ENCODE measurements around the gene TMEM132D.

Gene TMEM132D

DNA sequence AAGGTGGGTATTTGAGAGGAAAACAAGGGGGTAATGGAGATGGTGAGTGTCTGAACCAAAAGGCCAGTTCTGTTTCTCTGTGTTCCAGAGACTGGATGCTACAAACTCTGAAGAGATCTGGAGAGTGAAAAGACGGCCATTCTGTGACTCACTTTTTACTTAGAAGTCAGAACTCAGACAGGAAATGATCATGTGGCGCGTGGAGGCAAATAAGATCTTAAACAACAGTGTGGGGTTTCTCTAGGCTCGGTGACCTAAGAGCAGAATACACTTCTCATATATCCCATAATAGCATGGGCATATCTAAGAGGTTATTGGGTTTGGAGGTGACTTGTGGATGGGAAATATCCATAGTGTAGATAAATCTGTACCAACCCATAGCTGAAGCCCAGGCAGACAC lies 463.5 kb downstream of the TMEM132D start:
- DNase-seq (ENCODE audit: low read depth, low spot score) = no peak

DNA sequence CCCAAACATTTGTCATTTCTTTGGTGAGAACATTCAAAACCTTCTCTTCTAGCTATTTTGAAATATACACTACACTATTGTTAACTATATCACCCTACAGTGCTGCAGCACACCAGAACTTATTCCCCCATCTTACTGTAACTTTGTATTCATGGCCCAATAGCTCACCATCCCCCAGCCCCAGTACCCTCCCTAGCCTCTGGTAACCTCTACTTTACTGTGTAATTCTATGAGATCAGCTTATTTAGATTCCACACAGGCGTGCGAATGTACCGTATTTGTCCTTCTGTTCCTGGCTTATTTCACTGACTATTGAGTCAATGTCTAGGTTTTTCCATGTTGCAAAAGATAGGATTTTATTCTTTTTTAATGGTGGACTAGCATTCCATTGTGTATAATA lies 469.0 kb downstream of the TMEM132D start:
- no peak for DNase-seq (ENCODE audit: low read depth, low spot score)

DNA sequence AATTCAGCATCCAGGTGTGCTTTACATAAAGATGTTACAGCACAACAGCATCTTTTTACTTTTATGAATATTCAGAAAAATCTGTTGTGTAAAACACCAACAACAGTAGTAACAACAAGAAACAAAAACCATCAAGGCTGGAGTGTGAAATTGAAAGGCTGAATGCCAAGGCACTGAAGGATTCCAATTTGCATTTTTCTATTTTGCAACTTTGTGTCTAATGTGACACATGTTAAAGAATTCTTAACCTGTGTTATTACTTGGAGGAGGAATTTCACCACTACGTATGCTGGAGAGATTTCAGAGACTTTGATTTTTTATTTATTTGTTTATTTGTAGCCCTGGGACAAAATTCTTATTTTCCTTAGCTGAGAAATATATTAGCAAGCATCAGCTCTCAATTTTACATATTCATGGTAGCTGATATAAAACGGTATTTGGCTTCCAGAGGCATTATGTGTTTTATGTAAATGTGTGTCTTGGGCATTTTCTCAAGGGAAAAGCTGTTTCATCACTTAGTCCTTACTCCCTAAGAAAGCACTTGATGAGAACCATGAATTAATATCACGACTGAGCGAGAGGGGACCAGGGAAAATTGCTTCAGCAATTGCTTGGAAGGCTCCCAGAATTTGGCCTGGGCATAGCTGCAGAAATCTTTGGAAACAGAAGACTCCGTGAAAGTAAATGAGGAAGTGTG lies 475.4 kb downstream of the TMEM132D start:
- no peak for DNase-seq (ENCODE audit: low read depth, low spot score)

DNA sequence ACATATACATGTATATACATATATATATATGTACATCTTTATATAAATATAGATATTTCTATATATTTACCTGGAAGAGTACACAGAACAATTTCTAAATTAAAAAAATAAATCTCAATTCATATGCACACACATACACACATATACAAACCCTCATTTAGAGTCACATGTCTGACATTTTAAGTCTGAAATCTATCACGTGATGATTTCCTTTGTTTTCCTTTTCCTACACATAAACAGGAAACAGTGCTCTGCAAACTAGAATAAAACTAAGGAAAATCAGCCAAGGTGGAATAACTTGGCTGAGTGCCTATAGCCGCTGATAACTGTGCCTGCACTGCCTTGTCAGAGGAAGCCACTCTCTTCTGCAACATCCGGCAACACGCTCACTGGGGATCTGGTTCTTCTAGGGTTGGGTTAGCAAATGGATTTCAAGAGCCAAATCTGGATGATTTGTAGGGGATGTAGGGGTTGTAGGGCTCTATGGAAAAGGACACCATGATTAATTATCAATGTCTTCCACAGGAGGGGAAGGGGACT lies 480.7 kb downstream of the TMEM132D start:
- no peak for DNase-seq (ENCODE audit: low read depth, low spot score)

DNA sequence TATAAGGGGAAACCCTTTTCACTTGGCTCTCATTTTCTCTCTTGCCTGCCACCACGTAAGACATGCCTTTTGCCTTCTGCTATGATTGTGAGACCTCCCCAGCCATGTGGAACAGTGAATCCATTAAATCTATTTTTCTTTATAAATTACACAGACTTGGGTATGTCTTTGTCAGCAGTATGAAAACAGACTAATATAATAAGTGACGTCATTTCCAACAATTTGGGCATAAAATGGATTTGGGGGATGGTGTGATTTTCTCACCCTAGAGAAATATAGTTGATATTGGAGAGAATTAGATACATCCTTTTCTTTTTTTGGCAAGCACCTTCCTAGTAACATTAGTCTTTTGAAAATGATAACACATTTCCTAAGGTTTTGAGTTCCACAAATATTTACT lies 490.5 kb downstream of the TMEM132D start:
- DNase-seq (ENCODE audit: low read depth, low spot score) = no peak

DNA sequence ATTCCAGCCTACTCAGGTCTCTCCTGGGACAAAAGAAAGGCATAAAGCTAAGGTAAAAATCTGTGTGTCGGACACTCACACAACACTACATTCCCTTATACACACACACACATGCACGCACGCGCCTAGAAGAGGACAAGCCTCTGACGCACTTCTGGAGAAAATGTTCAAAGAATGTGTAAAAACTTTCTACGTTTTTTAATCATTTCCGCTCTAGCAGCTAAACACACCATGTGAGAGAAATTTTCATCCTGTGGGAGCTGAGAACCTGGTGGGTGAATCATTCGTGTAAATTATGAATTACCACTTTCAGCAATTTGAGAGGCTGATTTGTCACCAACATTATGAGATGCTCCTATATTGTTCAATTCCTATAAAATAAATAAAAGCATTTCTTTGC lies 494.5 kb downstream of the TMEM132D start:
- DNase-seq (ENCODE audit: low read depth, low spot score) = no peak

DNA sequence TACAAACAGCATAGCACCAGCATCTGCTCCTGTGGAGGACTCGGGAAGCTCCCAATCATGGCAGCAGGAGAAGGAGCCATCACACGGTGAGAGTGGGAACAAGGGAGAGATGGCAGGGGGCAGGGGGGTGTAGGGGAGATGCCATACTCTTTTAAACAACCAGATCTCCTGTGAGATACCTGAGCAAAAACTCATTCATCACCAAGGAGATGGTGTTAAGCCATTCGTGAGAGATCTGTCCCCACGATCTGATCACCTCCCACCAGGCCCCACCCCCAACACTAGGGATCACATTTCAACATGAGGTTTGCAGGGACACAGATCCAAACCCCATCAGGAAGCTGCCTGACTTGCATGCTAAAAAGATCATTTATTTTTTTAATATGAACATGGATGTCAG lies 499.3 kb downstream of the TMEM132D start:
- no peak for DNase-seq (ENCODE audit: low read depth, low spot score)

DNA sequence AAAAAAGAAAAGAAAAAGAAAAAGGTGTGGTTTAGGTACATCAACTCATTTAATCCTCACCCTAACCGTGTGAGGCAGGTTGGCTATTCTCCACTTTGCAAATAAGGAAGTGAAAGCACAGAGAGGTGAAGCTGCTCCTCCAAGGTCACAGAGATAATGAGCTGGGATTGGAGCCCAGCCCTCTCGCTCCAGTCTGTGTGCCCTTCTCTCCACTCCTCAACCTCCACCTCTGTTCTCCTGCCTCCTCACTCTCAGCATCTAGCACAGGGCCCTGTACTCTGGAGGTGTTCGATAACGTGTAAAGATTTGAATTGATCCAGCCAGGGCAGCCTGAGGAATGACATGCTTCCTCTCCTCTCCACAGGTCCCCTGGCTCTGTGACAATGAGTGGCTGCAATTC lies 502.3 kb downstream of the TMEM132D start:
- DNase-seq (ENCODE audit: low read depth, low spot score) = no peak

DNA sequence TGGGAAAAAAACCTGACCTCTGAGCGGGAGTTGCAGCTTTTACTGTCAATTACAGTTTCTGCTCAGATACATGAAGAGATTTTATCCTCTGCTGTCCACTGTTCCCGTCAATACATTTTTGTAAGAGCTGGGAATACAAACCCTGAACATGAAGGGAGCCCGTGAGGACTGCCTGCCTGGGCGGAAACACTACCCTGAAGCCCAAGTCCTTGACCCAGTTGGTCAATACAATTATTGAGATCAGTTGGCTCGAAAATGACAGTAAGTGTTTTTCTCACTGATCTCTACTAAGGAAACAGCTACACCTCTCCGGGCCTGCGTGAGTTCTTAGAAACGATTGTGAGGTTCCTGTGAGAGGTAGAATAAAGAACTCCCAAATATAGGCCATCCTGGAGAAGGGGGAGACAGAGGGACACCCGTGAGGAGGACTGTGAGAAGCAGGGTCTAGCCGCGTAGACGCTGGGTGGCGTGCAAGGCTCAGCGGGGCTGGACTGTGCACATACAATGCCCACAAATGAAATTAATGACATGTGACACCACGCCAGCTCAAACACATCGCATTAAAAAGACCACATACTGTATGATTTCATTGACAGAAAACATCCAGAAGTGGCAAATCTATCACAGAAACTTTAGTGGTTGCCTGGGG lies 509.5 kb downstream of the TMEM132D start:
- DNase-seq (ENCODE audit: low read depth, low spot score) = no peak

DNA sequence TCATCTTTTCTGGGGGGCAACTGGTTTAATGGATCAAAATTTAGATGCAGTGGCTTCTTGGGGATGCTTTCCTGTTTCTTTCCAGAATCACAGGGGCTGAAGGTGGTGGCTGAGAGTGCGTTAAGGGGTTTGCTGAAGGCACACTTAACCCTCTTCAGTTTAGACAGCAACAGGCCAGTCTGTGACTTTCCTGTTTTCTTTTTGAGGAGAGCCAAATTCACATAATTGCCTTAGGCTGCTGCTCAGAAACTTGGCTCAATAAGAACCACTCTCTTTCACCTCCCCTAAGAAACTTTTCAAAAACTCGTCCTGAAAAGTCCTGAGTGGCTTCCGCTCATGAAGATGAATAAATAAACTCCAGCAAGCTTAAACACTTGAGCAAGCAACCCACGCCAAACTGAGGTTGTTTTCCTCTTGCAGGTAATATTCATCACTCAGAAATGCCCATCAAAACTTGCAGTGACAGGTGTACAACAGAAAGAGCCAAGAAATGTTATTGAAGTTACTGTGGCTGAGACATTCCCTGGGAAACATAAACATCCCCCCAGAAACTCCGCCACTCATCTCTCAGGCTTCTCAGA lies 510.4 kb downstream of the TMEM132D start:
- no peak for DNase-seq (ENCODE audit: low read depth, low spot score)

DNA sequence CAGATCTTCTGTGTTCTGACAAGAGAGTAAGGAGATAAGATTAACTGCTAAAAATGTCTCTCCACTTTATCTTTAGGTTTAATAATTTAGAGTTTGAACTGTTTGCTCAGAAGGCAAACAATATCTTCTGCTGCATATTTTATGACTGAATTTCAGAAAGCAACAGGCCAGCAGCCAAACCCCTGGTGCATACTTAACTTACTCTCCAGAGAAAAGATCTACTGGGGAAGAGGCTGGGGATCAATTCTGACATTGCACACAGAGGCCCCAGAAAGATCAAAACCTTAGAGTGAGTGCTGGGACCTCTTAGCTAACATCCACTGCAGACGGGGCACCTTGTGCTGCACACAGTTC lies 518.2 kb downstream of the TMEM132D start:
- DNase-seq (ENCODE audit: low read depth, low spot score) = no peak

DNA sequence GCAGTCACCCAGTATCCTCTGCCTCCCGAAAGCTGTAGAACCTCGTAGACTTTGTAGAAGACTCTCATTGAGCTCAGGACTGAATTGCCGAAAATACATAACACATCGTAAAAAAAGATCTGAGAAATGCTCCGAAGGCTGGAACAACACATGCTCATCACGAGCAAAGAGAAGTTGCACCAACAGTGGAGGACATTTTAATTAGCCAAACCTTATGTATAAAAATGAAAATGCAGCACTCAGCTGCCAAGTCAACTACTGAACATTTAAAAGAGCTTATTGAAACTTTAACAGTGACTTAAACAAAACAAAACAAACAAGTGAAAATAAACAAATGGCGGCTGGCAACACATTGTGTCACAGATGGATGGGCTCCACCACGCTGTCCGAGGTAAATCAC lies 519.9 kb downstream of the TMEM132D start:
- no peak for DNase-seq (ENCODE audit: low read depth, low spot score)

DNA sequence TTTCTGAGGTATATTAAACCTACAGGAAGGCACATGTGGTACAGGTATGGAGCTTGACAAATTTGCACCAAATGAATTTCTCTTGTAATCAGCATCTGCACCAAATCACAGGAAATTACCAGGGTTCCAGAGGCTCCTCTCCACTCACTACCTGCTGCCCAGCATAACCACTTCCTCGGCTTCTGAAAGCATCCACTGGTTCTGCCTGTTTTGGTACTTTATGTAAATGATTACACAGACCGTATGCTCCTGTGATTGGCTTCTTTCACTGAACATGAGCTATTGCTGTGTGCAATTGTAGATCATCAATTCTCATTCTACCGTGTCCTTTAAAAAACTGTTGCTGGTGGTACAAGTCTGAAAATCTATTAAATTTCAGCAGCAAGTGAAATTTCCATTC lies 522.1 kb downstream of the TMEM132D start:
- DNase-seq (ENCODE audit: low read depth, low spot score) = no peak

DNA sequence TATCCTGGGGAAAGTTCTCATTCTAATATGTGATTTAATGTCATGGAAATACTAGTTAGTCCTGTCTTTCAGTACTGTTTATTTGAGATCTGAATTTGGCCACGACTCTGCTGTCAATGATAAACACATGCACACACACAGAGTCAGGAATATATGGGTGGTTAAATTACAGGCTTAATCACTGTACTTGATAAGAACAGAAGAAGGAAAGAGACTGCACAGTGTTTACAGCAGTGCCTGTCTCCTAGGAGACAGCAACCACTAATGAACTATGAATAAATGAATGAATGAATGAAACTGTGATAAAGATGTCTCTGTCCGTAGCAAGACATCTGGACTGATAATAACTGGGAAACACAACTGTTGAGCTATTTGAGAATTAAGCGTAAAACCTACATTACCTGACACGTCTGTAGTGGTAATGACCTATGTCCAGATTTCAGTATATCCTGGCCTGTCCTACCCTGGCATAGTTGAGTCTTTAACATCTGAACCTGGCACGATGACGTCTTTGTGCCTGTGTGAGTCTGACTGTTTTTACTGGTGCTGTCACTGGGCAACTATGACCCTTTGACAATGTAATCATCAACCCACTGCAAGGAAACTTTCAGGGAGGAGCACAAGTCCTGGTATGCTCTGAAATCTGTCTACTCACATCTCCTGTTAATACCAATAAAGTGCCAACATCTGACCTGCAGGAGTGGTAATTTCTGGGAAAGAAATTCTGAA lies 524.6 kb downstream of the TMEM132D start:
- DNase-seq (ENCODE audit: low read depth, low spot score) = no peak

DNA sequence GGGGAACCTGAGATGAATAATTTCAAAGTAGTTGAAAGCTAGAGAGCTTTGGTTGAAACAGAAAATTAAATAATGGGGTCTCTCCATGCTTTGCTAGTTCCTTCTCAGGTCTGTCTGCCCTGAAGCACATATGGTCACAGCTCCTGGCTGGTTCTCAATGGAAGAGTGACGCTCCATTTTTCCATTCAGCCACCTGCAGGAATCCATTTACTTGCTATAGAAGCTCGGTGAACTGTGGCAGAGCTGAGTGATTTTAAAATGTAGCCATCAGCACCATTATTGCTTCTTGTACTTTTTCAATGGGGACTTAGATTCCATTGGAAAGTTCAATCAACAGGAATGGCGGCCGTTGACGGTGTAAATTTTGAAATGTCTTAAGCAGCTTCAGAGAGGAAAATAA lies 525.3 kb downstream of the TMEM132D start:
- no peak for DNase-seq (ENCODE audit: low read depth, low spot score)

DNA sequence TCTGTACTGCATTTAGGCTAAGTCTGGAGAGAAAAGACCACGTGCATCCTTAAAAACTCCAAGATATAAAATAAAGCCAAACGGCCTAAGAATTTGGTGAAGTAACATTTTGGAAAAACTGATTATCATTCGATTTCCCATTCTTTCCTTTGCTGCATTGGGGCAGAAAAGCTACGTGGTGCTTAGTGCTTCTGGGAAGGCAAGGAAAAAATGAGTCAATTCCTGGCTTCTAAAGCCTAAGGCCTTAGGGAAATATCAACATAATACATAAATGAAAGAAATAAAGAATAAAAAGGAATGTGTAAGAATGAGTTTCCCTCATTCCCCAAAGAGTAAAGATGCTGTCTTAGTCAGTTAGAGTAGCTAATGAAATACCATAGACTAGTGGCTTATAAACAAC lies 530.1 kb downstream of the TMEM132D start:
- no peak for DNase-seq (ENCODE audit: low read depth, low spot score)

DNA sequence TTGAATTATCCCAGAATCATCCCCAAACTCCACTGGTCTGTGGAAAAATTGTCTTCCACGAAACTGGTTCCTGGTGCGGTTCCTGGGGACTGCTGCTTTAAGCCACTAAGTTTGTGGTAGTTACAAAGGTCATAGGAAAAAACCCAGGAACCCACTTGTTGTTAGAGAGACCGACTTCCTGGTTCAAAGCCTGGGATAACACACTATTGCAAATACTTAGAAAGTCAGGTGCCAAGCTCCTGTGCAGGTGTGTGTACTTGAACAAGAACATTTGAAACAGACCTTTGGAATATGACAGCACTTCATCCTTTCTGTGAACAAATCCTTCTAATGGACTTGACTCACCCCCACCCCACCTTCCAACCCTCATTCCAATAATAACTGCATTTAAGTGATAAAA lies 530.9 kb downstream of the TMEM132D start:
- no peak for DNase-seq (ENCODE audit: low read depth, low spot score)

DNA sequence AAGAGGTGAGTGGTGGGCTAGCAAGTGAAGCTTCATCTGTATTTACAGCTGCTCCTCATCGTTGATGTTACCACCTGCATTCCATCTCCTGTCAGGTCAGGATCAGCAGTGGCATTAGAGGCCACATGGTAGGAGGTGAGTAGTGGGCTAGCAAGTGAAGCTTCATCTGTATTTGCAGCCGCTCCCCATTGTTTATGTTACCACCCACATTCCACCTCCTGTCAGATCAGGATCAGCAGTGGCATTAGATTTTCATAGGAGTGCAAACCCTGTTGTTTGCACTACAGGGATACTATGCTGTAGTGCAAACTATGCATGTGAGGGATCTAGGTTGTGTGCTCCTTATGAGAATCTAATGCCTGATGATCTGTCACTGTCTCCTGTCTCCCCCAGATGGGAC lies 531.5 kb downstream of the TMEM132D start:
- DNase-seq (ENCODE audit: low read depth, low spot score) = no peak

DNA sequence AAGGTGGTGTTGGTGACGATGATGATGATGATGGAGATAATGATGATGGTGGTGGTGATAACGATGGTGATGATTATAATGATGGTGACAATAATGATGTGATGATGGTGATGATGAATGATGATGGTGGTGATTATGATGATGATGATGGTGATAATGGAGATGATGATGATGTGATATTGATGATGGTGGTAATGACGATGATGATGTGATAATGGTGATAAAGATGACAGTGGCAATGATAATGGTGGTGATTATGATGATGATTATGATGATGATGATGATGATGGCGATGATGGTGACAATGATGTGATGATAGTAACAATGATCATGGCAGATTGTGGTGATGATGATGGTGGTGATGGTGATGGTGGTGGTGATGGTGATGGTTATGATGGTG lies 532.6 kb downstream of the TMEM132D start:
- no peak for DNase-seq (ENCODE audit: low read depth, low spot score)

DNA sequence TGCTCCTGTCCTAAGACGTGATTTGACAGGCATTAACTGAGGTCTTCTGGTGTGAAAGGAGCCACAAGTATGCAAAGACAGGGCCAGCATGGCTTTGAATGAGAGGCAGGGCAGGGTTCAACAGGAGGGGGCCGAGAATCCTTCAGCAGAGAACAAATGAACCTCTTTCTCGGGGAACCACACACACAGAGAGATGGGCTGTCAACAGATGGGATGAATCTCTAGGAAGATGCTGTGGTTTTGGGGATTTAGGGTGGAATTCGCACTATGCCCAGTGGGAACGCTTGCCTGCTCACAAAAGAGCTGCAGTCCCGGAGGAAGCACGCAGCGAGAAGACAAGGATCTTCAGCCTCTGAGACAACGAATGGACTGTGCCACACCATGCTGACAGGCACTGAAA lies 537.2 kb downstream of the TMEM132D start:
- no peak for DNase-seq (ENCODE audit: low read depth, low spot score)

DNA sequence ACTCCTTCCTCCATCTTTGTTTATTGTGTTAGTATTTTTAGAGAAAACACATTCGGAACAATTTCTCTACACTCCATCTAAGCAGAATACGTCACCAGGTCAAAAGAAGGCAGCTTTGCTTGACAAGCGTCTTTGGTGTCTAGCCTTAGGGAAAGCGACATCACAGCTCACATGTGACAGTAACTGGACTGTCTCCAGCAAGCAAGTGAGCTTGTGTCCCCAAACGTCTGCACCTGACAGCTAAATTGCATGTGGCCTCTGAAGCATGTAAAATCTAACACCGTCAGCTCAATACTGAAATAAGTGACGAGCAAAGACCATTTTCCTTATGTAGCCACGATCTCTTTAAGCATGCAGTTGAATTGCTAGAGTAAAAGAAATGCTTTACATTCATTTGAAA lies 540.8 kb downstream of the TMEM132D start:
- DNase-seq (ENCODE audit: low read depth, low spot score) = no peak

DNA sequence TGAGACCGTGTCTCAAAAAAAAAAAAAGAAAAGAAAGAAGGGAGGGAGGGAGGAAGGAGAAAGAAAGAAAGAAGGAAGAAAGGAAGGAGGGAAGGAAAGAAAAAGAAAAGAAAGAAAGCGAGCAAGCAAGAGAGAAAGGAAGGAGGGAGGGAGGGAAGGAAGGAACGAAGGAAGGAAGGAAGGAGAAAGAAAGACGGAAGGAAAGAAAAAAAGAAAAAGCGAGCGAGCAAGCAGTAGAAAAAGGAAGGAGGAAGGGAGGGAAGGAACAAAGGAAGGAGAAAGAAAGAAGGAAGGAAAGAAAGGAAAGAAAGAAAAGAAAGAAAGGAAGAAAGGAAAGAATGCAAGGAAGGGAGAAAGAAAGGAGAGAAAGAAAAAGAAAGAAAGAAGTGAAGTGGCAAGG lies 546.6 kb downstream of the TMEM132D start:
- DNase-seq (ENCODE audit: low read depth, low spot score) = no peak

DNA sequence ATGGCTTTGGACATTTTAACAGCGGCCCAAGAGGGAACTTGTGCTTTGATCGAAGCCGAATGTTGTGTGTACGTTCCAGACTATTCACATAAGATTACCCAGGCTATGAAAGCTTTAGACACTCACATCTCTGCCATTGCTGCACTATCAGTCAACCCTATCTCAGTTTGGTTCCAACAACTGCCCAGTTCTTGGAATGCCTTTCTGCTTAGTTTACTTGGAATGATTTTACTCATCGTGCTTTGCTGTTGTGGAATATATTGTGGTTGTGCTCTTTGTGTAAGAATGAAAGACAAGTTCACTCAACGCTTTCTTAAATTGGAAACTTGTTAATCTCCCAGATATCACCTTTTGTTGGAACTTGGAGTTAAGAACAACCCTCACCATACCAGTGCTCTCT lies 552.3 kb downstream of the TMEM132D start:
- no peak for DNase-seq (ENCODE audit: low read depth, low spot score)
